SK-N-MC (cell line): ENCODE data around the gene STK26.

Experiments used
- EZH2 ChIP-seq: fragments of 200-600 bp; sonication (generic); IDR thresholded peaks from one replicate; pipeline ENCODE4 v1.6.1; 2017; ENCODE audit warnings: antibody characterized with exemption
- FOXP2 ChIP-seq: optimal IDR thresholded peaks from 2 replicates; pipeline ENCODE3; 2011; ENCODE audit warnings: mild to moderate bottlenecking, moderate library complexity; ENCODE audit not compliant: insufficient read depth; ENCODE audit errors: extremely low read length, control extremely low read depth
- POLR2AphosphoS5 ChIP-seq: IDR thresholded peaks from 2 replicates; pipeline ENCODE4 v1.6.1; 2012; ENCODE audit warnings: mild to moderate bottlenecking, low read depth, low read length, borderline replicate concordance

GRCh38 chrX:132119283-132119682, 96.2 kb downstream of the STK26 start:
- TF ChIP-seq EZH2: no peak
- TF ChIP-seq POLR2AphosphoS5: no peak
- no peak for TF ChIP-seq FOXP2
